K562 (cell line): ENCODE results near the gene TM2D3.

ENCODE experiments used
- CHD7 ChIP-seq: fragments of 200-600 bp; sonication (generic); IDR thresholded peaks from one replicate; pipeline ENCODE4 v1.6.1; 2012; ENCODE audit warnings: mild to moderate bottlenecking, low read depth, low read length, inconsistent platforms
- CTCF ChIP-seq, 3 experiments: IDR thresholded peaks in 2 of 3; conservative IDR thresholded peaks in 1 of 3; 2 replicates each; pipeline ENCODE4 v1.5.1; 2011 to 2012; ENCODE audit warnings: low read length in 3 of 3, mild to moderate bottlenecking in 3 of 3, control low read depth in 2 of 3, improper control_type of control experiment in 1 of 3, inconsistent platforms in 1 of 3, low read depth in 1 of 3, mixed read lengths in 1 of 3, moderate library complexity in 1 of 3; ENCODE audit not compliant: insufficient read depth in 2 of 3
- HCFC1 ChIP-seq: IDR thresholded peaks from 2 replicates; pipeline ENCODE4 v1.6.1; 2012; ENCODE audit warnings: low read depth, low read length, improper control_type of control experiment
- KHSRP ChIP-seq: fragments of 450-650 bp; IDR thresholded peaks from 2 replicates; pipeline ENCODE4 v1.6.1; 2017
- POLR2A ChIP-seq: fragments of 450-650 bp; conservative IDR thresholded peaks from 2 replicates; pipeline ENCODE4 v1.6.1; 2016
- REST ChIP-seq, 2 experiments: fragments of 450-650 bp; formaldehyde crosslinking in 1 of 2; IDR thresholded peaks; 2 replicates each; pipeline versions ENCODE4 v1.4.0 to v1.6.1; 2014 to 2020; ENCODE audit warnings: mild to moderate bottlenecking in 2 of 2, borderline replicate concordance in 1 of 2, low read depth in 1 of 2
- SP1 ChIP-seq: sonication (generic); formaldehyde crosslinking; IDR thresholded peaks from 2 replicates; pipeline ENCODE4 v1.8.1; 2022; ENCODE audit warnings: mild to moderate bottlenecking, missing genetic modification reagents

DNA sequence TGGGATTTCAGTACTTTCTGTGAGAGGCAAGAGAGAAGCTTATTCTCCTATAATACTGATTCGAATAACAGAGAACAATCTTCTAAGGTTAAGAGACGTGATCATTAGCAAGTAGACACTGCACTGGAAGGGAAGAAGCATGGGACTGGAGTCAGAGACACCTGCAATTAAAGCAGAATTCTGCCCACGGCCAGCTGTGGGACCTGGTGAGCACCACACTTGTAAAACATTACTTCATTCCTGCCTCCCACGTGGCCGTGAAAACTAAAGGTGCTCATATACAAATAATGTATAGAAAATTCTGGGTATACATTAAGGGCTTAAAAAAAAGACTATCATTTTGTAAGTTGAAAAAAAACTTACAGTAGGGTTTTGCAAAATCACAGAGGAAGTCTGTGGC, 2.0 kb downstream of the TM2D3 start:
- TF ChIP-seq POLR2A (no peak), CTCF (IDR thresholded peaks at IDR 0.05 in 2 of 3, conservative IDR thresholded peaks at IDR 0.05 in 1 of 3; ENCODE audit: insufficient read depth in 2 of 3, low read depth in 1 of 3, low read length in 3 of 3) (no peak), KHSRP (no peak), CHD7 (no peak), SP1 (no peak), REST (IDR thresholded peaks at IDR 0.05; ENCODE audit: borderline replicate concordance) (no peak), REST (CRISPR knock-in tag; IDR thresholded peaks at IDR 0.05; ENCODE audit: low read depth) (no peak), HCFC1 (no peak)
